Lower leg skin (tissue), 3 donors: ENCODE data around the gene BACE2.
"Not testable (repeated sequence)": the region's sequence is repeated elsewhere in the genome, so short reads cannot be mapped to it uniquely, and the experiment has no call there.

ENCODE experiments used
- POLR2A ChIP-seq, 2 donors: fragments of 450-650 bp; IDR thresholded peaks; one replicate each; pipeline ENCODE4 v1.6.1; 2016 to 2017; ENCODE audit warnings: antibody characterized with exemption in 2 of 2, mild to moderate bottlenecking in 1 of 2, moderate library complexity in 1 of 2
- TF ChIP-seq, protein P1 (sequence below), 3 donors: fragments of 450-650 bp; IDR thresholded peaks; one replicate each; pipeline ENCODE4 v1.5.1; 2016; ENCODE audit warnings: antibody characterized with exemption in 3 of 3, mild to moderate bottlenecking in 3 of 3, moderate library complexity in 2 of 3

GRCh38 chr21:41238081-41238796 is 70.3 kb downstream of the BACE2 start:
- TF ChIP-seq, protein P1, sequence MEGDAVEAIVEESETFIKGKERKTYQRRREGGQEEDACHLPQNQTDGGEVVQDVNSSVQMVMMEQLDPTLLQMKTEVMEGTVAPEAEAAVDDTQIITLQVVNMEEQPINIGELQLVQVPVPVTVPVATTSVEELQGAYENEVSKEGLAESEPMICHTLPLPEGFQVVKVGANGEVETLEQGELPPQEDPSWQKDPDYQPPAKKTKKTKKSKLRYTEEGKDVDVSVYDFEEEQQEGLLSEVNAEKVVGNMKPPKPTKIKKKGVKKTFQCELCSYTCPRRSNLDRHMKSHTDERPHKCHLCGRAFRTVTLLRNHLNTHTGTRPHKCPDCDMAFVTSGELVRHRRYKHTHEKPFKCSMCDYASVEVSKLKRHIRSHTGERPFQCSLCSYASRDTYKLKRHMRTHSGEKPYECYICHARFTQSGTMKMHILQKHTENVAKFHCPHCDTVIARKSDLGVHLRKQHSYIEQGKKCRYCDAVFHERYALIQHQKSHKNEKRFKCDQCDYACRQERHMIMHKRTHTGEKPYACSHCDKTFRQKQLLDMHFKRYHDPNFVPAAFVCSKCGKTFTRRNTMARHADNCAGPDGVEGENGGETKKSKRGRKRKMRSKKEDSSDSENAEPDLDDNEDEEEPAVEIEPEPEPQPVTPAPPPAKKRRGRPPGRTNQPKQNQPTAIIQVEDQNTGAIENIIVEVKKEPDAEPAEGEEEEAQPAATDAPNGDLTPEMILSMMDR (IDR thresholded peaks at IDR 0.05): not testable (repeated sequence)
- TF ChIP-seq POLR2A (IDR thresholded peaks at IDR 0.05): not testable (repeated sequence)
